ENCODE measurements around the gene TENM4.

TENM4 gene

GRCh38 chr11:78926633-78927338 lies 514.0 kb downstream of the TENM4 start:
- in situ Hi-C loops (cut with MboI; ENCODE audit: low sequenced_read_pairs), result no loop called here

DNA sequence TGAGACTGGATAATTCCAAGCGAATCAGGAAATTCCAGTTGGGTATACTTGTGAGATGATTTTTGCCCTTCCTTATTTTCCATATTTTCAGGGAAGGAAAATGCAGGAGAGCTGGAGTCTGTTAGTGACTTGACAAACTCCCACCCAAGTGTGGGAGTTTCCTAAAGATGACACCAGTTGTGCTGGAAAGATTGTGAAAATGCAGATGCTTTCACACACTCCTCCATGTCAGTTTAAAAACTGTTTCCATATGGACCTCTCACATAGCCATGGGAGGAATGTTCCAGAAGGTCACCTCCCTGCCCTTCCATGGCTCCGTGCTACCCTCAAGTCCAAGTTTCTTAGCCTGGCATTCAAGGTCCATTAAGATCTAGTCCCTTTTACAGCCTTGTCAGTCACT lies 515.4 kb downstream of the TENM4 start:
- in situ Hi-C loops (cut with MboI; ENCODE audit: low sequenced_read_pairs), result no loop called here

GRCh38 chr11:78922859-78923625 lies 517.8 kb downstream of the TENM4 start:
- in situ Hi-C loops (cut with MboI; ENCODE audit: low sequenced_read_pairs), result no loop called here

GRCh38 chr11:78921509-78921908 lies 519.3 kb downstream of the TENM4 start:
- in situ Hi-C loops (cut with MboI; ENCODE audit: low sequenced_read_pairs), result no loop called here

GRCh38 chr11:78920329-78920728 lies 520.5 kb downstream of the TENM4 start:
- in situ Hi-C loops (cut with MboI; ENCODE audit: low sequenced_read_pairs), result no loop called here

DNA sequence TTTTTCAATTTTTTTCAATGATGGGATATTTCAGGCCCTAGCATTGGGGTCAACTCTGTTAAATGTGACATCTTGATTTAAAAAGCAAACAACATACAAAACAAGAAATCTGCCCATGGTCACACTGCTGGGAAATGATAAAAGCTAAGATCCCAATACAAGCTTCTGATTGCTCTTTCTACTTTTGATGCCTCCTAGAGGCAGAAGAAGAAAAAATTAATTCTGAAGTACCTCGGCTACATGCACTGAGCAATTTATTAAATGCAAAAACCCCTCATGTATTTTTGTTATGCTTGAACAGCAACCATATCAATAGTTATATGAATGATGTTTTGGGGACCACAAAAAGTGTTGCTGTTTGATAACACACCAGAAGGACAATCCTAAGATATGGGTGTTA lies 524.1 kb downstream of the TENM4 start:
- in situ Hi-C loops (cut with MboI; ENCODE audit: low sequenced_read_pairs), result no loop called here

- in situ Hi-C loops (cut with MboI; ENCODE audit: low sequenced_read_pairs), result no loop called here
Observed at GRCh38 chr11:78914503-78914902, 526.3 kb downstream of the TENM4 start.

- in situ Hi-C loops (cut with MboI; ENCODE audit: low sequenced_read_pairs), result no loop called here
Observed at GRCh38 chr11:78912778-78913177, 528.1 kb downstream of the TENM4 start.

DNA sequence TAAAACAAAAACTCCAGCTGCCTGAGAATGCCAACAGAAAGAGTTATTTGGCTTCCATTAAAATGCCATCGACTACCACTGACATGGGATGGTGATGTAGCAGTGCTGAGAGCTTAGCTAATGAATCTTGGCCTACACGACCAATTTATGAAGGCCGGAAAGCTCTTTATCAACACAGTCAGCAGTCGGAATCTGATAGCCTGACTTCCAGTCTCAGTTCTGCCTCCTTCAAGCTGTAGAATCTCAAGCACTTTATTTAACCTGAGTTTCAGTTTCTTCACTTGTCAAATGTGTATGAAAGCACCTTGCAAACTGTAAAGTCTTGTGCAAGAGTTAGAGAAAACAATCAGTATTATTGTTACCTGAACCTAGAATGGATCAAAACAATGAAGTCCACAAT lies 530.5 kb downstream of the TENM4 start:
- in situ Hi-C loops (cut with MboI; ENCODE audit: low sequenced_read_pairs), result no loop called here

DNA sequence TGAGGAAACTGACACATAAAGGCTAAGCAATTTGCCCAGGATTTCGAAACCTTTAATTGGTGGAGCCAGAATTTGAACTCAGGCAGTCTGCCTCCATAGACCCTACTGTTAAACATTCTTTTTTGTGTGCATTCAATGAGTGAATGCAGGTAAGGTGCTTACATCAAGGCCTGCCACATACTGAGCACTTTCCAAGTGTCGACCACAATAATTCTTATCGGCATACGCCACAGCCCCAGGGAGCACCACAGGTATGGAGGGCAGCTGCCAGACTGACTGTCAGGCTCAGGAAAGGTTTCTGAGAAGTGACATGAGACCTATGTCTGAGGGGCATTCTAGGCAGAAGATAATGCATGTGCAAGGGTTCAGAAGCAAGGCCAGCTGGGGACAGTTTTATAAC lies 531.4 kb downstream of the TENM4 start:
- in situ Hi-C loops (cut with MboI; ENCODE audit: low sequenced_read_pairs), result no loop called here

- in situ Hi-C loops (cut with MboI; ENCODE audit: low sequenced_read_pairs), result no loop called here
Observed at GRCh38 chr11:78907636-78908035, 533.2 kb downstream of the TENM4 start.

- in situ Hi-C loops (cut with MboI; ENCODE audit: low sequenced_read_pairs), result no loop called here
Observed at GRCh38 chr11:78906566-78906965, 534.3 kb downstream of the TENM4 start.

DNA sequence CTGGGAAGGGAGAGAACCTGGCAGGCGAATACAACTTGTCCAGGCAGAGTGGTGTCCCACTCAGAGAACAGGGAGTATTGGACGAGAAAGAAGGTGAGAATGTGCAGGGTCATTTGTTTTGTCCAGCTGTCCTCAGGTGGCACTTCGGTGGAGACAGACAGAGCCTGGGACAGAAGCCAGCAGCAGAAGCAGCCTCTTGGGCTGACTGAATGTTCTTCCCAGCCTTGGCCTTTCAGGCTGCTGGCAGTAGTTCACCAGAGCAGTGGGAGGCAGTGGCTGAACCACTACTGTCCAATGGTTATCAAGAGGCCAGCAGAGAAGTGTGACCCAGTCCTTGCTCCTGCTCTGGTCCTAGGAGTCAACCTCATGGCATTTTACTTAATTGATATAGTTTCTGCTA lies 535.1 kb downstream of the TENM4 start:
- in situ Hi-C loops (cut with MboI; ENCODE audit: low sequenced_read_pairs), result no loop called here

DNA sequence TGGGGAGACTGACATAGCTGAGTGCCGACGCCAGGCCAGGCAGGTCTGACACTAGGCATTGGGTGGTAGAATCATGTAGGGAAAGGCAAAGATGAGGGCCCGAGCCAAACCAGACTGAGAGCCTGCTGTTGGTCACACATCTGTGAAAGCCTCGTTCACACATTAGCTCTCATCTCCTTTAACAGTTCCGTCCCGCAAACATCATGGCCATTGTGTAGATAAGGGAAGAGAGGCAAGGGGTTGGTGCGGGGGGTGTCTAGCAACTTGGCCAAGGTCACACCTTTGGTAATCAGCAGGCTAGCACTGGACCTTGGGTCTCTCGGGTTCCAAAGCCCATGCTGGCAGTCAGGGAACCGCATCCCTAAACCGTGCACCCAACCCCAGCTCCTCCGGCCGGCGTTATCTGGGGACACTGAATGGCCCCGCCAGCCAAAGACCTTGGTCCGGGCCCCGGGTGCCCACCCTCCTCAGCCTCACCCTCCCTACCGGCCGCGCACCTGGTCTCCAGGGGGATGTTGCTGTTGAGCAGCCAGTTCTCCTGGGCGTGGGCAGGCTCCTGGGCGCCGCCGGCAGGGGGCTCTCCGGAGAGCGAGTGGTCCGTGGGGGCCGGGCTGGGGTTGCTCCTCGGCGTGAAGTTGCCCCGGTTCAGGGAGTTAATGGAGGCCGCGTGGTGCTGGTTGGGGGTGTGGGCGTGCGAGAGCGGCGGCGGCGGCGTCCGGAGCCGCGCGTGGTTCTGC lies 537.9 kb downstream of the TENM4 start:
- in situ Hi-C loops (cut with MboI; ENCODE audit: low sequenced_read_pairs), result no loop called here

DNA sequence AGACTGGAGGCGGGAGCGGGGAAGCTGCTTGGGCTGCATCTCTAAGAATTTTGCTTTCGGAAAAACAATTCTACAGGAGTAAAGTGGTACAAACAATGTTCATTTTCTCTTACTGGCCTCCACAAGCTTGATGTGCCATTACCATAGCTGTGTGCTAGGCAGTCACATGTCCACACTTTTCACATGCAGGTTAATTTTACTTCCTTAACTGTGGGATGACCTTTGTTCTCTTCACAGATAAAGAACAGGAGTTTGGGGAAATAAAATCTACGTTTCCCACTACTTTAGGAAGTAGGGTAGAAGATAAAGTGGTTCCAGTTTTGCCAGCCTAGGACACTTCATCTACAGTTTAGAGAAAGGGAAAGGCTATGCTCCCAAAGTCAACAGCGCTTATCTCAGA lies 539.0 kb downstream of the TENM4 start:
- in situ Hi-C loops (cut with MboI; ENCODE audit: low sequenced_read_pairs), result no loop called here

DNA sequence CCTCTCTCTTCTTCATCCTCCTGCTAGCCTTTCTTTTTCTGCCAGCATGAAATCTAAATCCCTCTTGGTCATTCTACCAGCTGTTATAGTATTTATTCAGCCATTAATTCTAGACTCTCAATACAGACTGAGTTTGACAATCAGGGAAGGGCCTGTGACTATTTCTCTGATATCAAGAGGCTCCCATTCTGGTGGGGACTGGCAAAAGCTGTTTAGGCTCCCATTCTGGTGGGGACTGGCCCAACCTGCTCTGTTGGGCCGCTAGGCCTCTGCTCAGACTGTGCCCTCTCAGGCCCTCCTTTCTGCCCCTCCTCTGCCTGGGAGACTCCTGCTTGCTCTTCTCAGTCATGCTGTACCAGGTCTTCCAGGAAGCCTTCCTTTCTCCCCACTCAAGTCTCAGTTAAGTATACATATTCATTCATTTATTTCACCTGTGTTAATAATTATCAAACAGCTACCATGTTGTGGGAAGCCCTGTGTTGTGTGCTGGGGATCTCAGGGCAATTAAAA lies 542.5 kb downstream of the TENM4 start:
- in situ Hi-C loops (cut with MboI; ENCODE audit: low sequenced_read_pairs), result no loop called here

DNA sequence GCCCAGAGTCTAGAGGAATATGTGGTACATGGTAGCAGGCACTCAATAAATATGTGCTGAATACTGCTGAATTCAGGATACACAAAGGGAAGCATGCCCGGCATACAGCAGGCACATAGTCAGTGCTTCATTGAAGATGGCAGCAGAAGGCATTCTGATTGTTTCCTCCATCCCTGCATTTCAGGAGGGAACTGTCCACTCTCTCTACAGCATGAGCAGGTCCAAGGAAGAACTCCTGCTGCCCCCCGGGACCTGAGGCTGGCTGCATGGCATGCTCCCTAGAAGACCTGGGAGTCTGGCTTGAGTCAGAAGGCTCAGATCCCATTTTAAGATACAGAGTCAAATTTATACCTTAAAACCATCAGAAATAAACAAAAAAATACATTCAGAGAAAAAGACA lies 546.8 kb downstream of the TENM4 start:
- in situ Hi-C loops (cut with MboI; ENCODE audit: low sequenced_read_pairs), result no loop called here

GRCh38 chr11:78889698-78890097 lies 551.1 kb downstream of the TENM4 start:
- in situ Hi-C loops (cut with MboI; ENCODE audit: low sequenced_read_pairs), result no loop called here

GRCh38 chr11:78886616-78887015 lies 554.2 kb downstream of the TENM4 start:
- in situ Hi-C loops (cut with MboI; ENCODE audit: low sequenced_read_pairs), result no loop called here

- in situ Hi-C loops (cut with MboI; ENCODE audit: low sequenced_read_pairs), result no loop called here
Observed at GRCh38 chr11:78884761-78885160, 556.1 kb downstream of the TENM4 start.

DNA sequence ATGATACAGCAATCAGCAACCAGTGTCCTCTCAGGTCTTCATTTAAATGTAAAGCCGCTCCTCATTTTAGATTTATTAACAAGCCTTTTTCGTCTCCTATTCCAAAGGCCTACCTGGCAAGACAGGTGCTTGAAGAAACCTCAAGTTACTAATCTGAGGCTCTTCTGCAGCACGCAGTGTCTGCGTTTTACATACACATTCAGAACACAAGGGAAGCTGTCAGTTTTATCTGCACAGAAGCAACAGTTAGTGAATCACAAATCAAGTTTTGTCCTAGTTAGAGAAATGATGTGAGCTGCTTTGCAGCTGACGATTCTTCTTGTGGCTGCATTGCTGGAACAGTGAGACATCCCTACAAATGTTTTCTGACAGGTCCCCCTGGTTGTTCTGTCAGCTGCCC lies 557.3 kb downstream of the TENM4 start:
- in situ Hi-C loops (cut with MboI; ENCODE audit: low sequenced_read_pairs), result no loop called here
